HG03039 (cell line): ENCODE measurements around the gene GPHN.
A peak's percentile ranks its signal among the peaks of the same experiment; 100 is the strongest.

Experiments used
- ATAC-seq: cut with Tn5 transposase; IDR thresholded peaks from one replicate; pipeline ENCODE4 v1.9.1; 2021; ENCODE audit warnings: mild to moderate bottlenecking, moderate library complexity; ENCODE audit not compliant: unreplicated experiment

The GPHN gene

DNA sequence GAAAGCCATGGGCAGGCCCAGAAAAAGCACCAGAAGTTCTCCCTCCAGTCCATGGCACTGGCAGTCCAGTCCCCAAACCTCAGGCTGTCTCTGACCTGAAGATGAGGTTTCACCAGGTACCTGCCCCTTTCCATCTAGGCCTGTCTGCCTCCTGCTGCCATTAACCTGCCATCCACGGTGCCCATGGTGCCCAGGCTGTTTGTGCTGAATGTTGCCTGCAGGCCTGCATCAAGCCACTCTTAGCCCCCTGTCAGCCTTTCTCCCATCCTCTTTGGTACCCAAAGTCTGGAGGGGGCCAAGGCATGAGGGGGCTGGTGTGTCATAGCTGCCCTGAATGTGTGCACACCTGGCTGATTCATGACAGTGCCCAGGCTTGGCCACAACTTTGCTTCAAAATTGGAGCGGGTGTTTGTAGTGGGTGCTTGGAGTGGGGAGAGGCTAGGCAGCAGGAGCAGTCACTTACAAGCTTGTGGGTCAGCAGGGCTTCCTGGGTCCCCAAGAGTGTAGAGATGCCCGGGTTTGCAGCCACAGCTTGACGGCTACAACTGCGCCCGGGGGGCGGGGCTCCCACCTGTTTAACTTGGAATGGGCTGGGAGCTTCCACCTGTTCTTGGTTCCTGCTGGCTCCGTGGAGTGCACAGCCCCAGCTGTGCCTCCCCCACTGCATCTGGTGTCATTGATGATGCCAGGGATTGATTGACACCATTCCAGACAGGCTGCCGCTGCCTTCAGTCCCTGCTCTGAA is 88.5 kb downstream of the GPHN start:
- ATAC-seq = no peak

DNA sequence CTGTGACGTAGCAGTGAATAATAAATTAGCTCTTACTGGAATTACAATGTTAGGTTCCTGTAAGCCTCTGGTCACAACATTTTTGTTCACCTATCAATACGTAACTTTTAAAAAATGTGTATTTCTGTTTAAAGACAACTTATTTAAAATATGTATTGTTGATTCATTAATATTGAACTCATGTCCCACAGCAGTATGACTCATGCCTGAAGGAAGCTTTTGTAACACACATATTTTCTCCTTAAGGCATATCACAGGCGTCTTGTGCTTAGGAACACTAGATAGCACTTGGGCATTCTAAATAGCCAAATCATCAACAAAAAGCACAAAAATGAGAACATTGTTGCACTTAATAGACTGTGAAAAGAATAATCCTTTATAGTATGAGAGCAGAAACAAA is 92.5 kb downstream of the GPHN start:
- ATAC-seq = no peak

DNA sequence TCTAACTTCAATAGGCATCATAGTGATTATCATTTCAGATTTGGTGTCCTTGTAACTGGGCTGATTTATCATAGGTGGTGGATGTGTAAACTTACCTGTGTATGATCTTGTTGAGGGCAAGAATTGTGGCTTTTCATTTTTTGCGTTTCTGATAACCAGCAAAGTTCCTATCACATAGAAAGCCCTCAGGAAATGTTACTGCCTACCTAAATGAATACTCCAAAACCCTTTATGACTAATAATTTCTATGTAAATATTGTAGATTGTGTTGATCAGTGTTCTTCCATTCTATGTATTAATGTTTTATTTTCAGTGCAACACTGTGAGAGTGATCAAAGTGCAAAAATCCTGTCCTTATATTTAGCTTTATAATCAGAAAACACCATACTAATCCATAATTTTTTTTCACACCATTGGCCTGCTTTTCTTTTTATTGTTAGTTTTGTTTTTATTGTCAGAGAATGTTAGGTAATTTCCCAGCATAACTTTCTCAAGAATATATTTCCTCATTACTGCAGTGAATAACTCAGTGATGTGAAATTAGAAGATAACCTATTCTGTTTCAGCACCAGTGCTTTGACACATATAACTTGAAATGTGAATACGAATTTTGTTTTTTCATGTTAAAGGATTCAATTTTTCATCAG is 94.1 kb downstream of the GPHN start:
- ATAC-seq = no peak

- ATAC-seq = no peak
These were observed 96.0 kb downstream of the GPHN start for GRCh38 chr14:66603945-66604344.

DNA sequence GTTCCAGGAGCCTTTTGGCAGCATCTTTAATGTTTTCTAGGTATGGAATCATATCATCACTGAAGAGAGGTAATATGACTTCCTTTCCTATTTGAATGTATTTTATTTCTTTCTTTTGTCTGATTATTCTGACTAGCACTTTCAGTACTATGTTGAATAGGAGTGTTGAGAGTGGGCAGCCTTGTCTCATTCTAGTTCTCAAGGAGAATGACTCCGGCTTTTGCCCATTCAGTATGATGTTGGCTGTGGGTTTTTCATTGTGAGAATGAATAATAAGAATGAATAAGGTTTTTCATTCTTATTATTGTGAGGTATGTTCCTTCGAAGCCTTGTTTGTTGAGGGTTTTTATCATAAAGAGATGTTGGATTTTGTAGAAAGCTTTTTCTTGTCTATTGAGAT is 98.9 kb downstream of the GPHN start:
- no peak for ATAC-seq

DNA sequence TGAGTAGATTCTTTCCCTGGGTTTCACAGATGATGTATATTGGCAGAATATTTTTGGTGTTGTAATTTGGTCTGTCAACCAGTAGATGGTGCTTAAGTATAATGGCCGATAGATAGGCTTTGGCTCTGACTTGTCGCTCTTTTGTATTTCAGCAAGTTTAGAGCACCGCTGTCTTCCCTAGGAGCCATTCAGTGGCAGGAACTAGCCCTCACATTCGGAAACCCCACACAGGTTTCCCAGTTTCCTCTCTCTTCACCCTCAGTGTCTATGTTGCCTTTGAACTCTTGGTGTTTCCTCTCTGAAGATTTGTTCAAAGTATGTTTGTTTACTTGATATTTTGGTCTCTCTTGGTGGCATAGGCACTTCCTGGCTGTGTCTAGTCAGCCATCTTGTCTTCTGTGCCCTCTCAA is 102.2 kb downstream of the GPHN start:
- ATAC-seq = no peak

DNA sequence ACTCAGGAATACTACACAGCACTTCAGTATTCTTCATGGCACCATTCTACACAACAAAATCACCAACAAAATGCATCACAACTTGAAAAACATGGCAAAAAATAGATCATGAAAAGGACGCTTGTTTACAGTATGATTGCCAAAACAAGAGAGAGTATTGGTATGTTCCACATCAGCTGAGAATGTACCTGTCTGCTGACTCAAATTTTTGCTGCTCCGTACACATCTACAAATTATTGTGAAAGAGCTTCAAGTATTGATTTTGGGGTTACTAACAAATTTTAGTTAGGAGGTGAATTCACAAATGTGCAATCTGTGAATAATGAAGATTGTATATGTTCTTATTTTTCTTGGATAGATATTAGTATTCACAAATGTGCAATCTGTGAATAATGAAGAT is 105.4 kb downstream of the GPHN start:
- ATAC-seq = no peak

DNA sequence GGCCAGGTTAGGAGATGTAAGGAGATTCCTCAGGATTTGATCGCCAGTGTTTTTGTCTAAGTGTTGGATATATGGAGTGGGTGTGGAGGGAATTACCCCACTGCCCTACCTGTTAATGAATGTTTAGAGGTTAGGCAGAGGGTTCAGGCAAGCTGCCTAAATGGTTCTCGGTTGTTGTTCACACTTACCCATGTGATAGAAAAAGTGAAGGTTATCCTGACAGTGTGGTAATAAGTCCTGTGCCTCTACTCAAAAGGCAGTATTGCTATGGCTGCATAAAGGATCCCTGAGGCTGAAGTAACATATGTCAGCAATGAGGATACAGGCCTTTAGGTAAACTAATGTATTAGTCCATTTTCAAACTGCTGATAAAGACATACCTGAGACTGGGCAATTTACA is 112.0 kb downstream of the GPHN start:
- ATAC-seq = no peak

GRCh38 chr14:66623838-66624237 is 115.9 kb downstream of the GPHN start:
- ATAC-seq = no peak

DNA sequence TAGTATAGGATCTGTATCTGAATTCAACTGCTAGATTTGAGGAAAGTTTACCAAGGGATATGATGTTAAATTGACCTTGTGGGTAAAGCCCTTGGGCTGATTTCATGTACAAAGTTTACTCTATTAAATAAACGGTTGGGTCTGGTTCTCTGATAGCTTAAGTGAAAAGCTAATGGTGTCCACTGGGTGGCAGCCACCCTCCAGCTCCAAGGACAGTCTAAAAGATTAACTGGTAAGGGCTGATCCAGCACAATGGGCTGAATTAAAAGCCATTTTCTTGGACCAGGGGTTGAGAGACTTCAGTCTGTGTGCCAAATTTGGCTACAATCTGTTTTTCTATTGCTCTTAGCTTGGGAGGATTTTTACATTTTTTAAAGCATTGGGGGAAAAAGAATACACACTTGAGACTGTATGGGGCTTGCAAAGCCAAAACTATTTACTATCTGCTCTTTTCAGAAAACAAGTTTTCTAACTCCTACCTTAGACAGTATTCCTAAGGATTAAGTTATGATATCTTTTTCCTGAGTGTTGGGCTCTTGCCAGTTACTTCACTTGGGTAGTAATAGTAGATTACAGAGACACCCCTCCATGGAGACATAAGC is 116.5 kb downstream of the GPHN start:
- ATAC-seq = no peak

DNA sequence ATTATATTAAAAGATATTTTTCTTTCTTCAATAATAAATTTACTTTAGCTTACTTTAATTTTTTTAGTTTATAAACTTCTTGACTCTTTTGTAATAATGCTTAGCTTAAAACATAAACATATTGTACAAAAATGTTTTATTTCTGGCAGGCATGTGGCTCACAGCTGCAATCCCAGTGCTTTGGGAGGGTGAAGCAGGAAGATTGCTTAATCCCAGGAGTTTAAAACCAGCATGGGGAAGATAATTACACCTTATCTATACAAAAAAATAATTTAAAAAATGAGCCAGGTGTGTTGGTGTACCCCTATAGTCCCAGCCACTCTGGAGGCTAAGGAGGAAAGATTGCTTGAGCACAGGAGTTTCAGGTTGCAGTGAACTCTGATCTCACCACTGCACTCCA is 120.7 kb downstream of the GPHN start:
- no peak for ATAC-seq

- no peak for ATAC-seq
These were observed 121.6 kb downstream of the GPHN start for GRCh38 chr14:66629499-66629898.

GRCh38 chr14:66634876-66635275 is 126.9 kb downstream of the GPHN start:
- ATAC-seq = no peak

DNA sequence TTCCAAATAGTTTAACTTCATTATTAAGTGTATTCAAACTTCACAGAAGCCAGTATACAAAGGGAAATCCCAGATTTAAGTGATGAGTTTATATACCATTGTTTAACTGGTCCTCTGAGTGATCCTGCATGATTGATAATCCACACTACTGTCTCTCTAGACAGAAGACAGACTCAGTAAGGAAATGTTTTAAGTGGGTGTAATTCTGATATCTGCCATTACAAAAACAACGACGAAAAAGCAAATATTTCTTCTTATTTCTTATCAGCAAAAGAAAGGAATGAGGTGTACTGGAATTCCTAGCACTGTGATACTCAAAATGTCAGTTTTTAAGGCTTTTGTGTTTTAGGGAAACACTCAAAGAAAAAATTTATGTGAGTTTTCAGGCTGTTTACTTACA is 127.5 kb downstream of the GPHN start:
- ATAC-seq = no peak

DNA sequence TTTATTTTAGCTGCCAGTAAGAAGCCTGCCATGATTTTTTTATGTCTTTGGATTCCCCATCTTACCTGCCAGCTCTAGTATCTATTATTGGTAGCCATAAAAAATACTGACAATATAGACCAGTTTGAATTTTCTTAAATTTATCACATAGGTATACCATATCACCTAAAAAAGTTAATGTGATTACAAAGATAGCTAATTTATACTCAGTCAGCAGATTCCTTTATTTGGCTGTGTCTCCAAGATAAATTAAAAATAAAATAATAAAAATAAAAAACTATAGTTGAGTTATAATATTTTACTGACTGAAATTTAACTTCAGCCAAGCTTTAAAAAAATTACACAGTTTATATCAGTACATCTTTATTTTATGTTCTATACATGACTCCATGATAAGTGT is 128.3 kb downstream of the GPHN start:
- no peak for ATAC-seq

GRCh38 chr14:66638689-66639088 is 130.7 kb downstream of the GPHN start:
- ATAC-seq = no peak

GRCh38 chr14:66641861-66642635 is 134.1 kb downstream of the GPHN start:
- ATAC-seq = no peak

DNA sequence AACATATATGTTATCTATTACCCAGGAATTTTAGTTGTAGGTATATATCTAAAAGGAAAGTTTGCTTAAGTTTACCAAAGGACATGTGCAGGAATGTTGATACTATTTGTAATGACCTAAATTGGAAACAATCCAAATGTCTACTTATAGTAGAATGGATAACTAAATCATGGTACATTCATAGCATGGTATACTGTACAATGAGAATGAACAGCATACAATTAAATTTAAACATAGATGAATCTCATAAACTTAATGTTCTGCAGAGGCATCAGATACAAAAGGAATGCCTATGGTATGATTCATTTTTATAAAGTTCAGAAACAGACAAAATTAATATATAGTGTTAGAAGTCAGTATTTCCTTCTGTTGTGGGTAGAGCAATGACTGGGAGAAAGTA is 135.4 kb downstream of the GPHN start:
- no peak for ATAC-seq

DNA sequence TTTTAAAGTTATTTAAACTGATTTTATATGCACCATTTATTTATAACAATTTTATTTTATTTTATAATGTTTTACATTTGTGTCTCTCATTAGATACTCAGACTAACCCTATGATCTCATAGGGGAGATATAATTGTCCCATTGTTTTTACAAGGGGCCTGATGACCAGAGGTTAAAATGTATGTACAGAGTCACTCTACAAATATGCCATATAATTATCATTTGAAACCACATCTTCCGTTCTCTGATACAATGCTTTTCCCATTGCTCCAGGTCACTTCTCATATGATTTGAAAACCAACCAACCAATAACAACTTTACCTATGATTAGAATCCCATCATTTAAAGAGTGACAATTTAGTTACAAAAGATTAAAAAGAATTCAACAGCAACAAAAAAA is 137.8 kb downstream of the GPHN start:
- no peak for ATAC-seq

- ATAC-seq = peak; percentile 63
These were observed 141.6 kb downstream of the GPHN start for GRCh38 chr14:66649498-66649897.

GRCh38 chr14:66650491-66650911 is 142.6 kb downstream of the GPHN start:
- no peak for ATAC-seq
